Endothelial cell of umbilical vein (primary cell): Measurements from ENCODE around the gene MORC4. TPM values are rescaled to one million over a fixed set of nuclear protein-coding genes. Genes with fewer than 3 reads are reported as not detected.

Experiments used
- BruUV-seq: library from RNA; stranded (reverse); fragments of 400-500 nt; replicated peaks from 2 replicates; lab custom pipeline; 2021; lab: Mats Ljungman, UMichigan
- CTCF ChIA-PET: fragments of 300-600, 350-600 bp; sonication (Branson Sonifier 250); formaldehyde crosslinking; loops from one replicate; lab custom pipeline; 2021; ENCODE audit warnings: antibody characterized with exemption, inconsistent platforms; lab: Charles Lee
- POLR2A ChIA-PET: fragments of 300-600, 350-600 bp; sonication (Branson Sonifier 250); formaldehyde crosslinking; loops from one replicate; lab custom pipeline; 2021; ENCODE audit warnings: antibody characterized with exemption, inconsistent platforms; lab: Charles Lee
- DNase-seq: peaks from one replicate; pipeline ENCODE4 v3.0.0-alpha.2; 2011; ENCODE audit warnings: low read depth, low spot score
- FAIRE-seq: peaks from 2 replicates; lab custom pipeline; 2011; peaks lifted over from hg19 to GRCh38; lab: Jason Lieb, UNC
- H2AFZ ChIP-seq: 2 replicates; pipeline ENCODE4 v1.6.0; 2012; ENCODE audit warnings: low read depth, low read length, control low read depth, inconsistent platforms
- H3K27ac ChIP-seq: 2 replicates; pipeline ENCODE4 v1.5.1; 2011; ENCODE audit warnings: low read depth, mild to moderate bottlenecking, control low read depth, low read length, moderate library complexity; ENCODE audit not compliant: insufficient read depth
- H3K27me3 ChIP-seq, 2 experiments: 2 replicates each; pipeline versions ENCODE4 v1.6.0 to v1.6.1; 2011; ENCODE audit warnings: low read length in 2 of 2, mixed read lengths in 1 of 2; ENCODE audit not compliant: control insufficient read depth in 2 of 2, insufficient read depth in 2 of 2
- H3K36me3 ChIP-seq, 2 experiments: 2 replicates in 1 of 2; 3 replicates in 1 of 2; pipeline ENCODE4 v1.5.1; 2011; ENCODE audit warnings: low read length in 2 of 2, mild to moderate bottlenecking in 1 of 2, moderate library complexity in 1 of 2; ENCODE audit not compliant: control insufficient read depth in 2 of 2, insufficient read depth in 2 of 2; ENCODE audit errors: extremely low read depth in 1 of 2
- H3K4me1 ChIP-seq: 3 replicates; pipeline ENCODE4 v1.5.1; 2011; ENCODE audit warnings: mild to moderate bottlenecking, low read length; ENCODE audit not compliant: control insufficient read depth, insufficient read depth; ENCODE audit errors: extremely low read depth
- H3K4me2 ChIP-seq: 2 replicates; pipeline ENCODE4 v1.6.1; 2011; ENCODE audit warnings: low read length, control low read depth, mixed read lengths; ENCODE audit not compliant: insufficient read depth
- H3K4me3 ChIP-seq, 3 experiments: fragments of 200-600 bp in 1 of 3; sonication (generic), shearing (Covaris generic) in 1 of 3; replicated peaks in 1 of 3; 2 replicates each; pipeline ENCODE4 v1.5.1; 2011 to 2016; ENCODE audit warnings: control low read depth in 3 of 3, low read length in 3 of 3, mild to moderate bottlenecking in 2 of 3, inconsistent platforms in 1 of 3, low read depth in 1 of 3, moderate library complexity in 1 of 3; ENCODE audit not compliant: insufficient read depth in 1 of 3
- H3K79me2 ChIP-seq: 2 replicates; pipeline ENCODE4 v1.6.0; 2012; ENCODE audit warnings: low read length, inconsistent platforms; ENCODE audit not compliant: control insufficient read depth, insufficient read depth
- H3K9ac ChIP-seq: replicated peaks from 2 replicates; pipeline ENCODE3; 2011; ENCODE audit warnings: low read length, control low read depth; ENCODE audit not compliant: insufficient read depth; ENCODE audit errors: extremely low read depth
- H3K9me1 ChIP-seq: replicated peaks from 3 replicates; pipeline ENCODE4 v1.6.0; 2011; ENCODE audit warnings: mild to moderate bottlenecking, low read length; ENCODE audit not compliant: control insufficient read depth, insufficient read depth; ENCODE audit errors: extremely low read depth
- H3K9me3 ChIP-seq: replicated peaks from 2 replicates; pipeline ENCODE4 v1.5.1; 2012; ENCODE audit warnings: low read length, inconsistent platforms; ENCODE audit not compliant: control insufficient read depth, insufficient read depth
- H4K20me1 ChIP-seq: replicated peaks from 2 replicates; pipeline ENCODE3; 2011; ENCODE audit warnings: mild to moderate bottlenecking, low read length; ENCODE audit not compliant: control insufficient read depth, insufficient read depth; ENCODE audit errors: extremely low read depth
- CTCF ChIP-seq, 2 donors: IDR thresholded peaks; 1 replicate in 1 of 2; 2 replicates in 1 of 2; pipeline ENCODE4 v1.5.1; 2011; ENCODE audit warnings: low read length in 2 of 2, mild to moderate bottlenecking in 2 of 2, moderate library complexity in 2 of 2, control low read depth in 1 of 2, inconsistent platforms in 1 of 2, low read depth in 1 of 2; ENCODE audit not compliant: insufficient read depth in 1 of 2; ENCODE audit errors: extremely low read depth in 1 of 2
- EZH2 ChIP-seq: IDR thresholded peaks from 2 replicates; pipeline ENCODE4 v1.6.1; 2012; ENCODE audit warnings: borderline replicate concordance, low read depth, mild to moderate bottlenecking, moderate library complexity, low read length, inconsistent platforms; ENCODE audit not compliant: severe bottlenecking
- FOS ChIP-seq: IDR thresholded peaks from 2 replicates; pipeline ENCODE4 v1.6.1; 2011; ENCODE audit warnings: mild to moderate bottlenecking, low read length, moderate library complexity, borderline replicate concordance; ENCODE audit not compliant: insufficient read depth
- GATA2 ChIP-seq: IDR thresholded peaks from 2 replicates; pipeline ENCODE4 v1.7.0; 2011; ENCODE audit warnings: low read depth, mild to moderate bottlenecking, moderate library complexity, mixed read lengths, low read length; ENCODE audit not compliant: insufficient read length, insufficient read depth
- MAX ChIP-seq: IDR thresholded peaks from 2 replicates; pipeline ENCODE4 v1.6.1; 2011; ENCODE audit not compliant: insufficient read depth, insufficient read length
- MYC ChIP-seq: IDR thresholded peaks from one replicate; pipeline ENCODE4 v1.6.1; 2011; ENCODE audit warnings: mild to moderate bottlenecking, low read depth, low read length
- POLR2A ChIP-seq: IDR thresholded peaks from 2 replicates; pipeline ENCODE4 v1.6.1; 2012; ENCODE audit warnings: low read depth, mild to moderate bottlenecking, control low read depth, low read length
- POLR2AphosphoS5 ChIP-seq: IDR thresholded peaks from 2 replicates; pipeline ENCODE4 v1.6.1; 2012; ENCODE audit warnings: low read depth, mild to moderate bottlenecking, control low read depth, low read length, moderate library complexity; ENCODE audit not compliant: insufficient read depth
- dilution Hi-C: fragments of 300-500 bp; cut with MboI; formaldehyde crosslinking; loops from one replicate; pipeline ENCODE4 v1.15.0; 2019; ENCODE audit warnings: low sequenced_read_pairs; ENCODE audit not compliant: extremely low pct_ligation_motif_present
- intact Hi-C: fragments of 100-400 bp; cut with micrococcal nuclease; formaldehyde crosslinking; loops from one replicate; pipeline ENCODE4 v1.10.0; 2022
- polyA plus RNA-seq, 4 experiments: library from polyadenylated mRNA; depleted of rRNA in 3 of 4; stranded (reverse) in 3 of 4; unstranded in 1 of 4; fragments of >200 nt; gene quantifications; 2 replicates each; pipeline versions ENCODE4 v1.2.1 to v1.2.3, GENCODE V29; 2011 to 2012; ENCODE audit warnings: missing spikeins in 1 of 4
- total RNA-seq: library from RNA; stranded (reverse); gene quantifications from 2 replicates; pipeline ENCODE4 v1.2.3, GENCODE V29; 2021

MORC4 gene
- total and polyA plus RNA-seq, 2 donors (not counting 3 experiments of a cell fraction or from before 2014, with no cell fraction given): 4.3 to 12.0 TPM

- Histone ChIP-seq H3K36me3 (no peaks in the 10 kb centered on the region), H3K4me2 (no peak overlapping the region), H3K27ac (no peak overlapping the region), H3K4me1 (peaks cover 6% of the 10 kb centered on the region), H3K9me1 (no peaks in the 10 kb centered on the region), H3K27me3 (no peaks in the 10 kb centered on the region), H4K20me1 (no peaks in the 10 kb centered on the region), H3K9ac (no peak overlapping the region), H3K9me3 (no peaks in the 10 kb centered on the region), H2AFZ (no peak overlapping the region), H3K4me3 (no peak overlapping the region), H3K79me2 (no peaks in the 10 kb centered on the region)
- DNase-seq: no peak
- TF ChIP-seq CTCF (IDR thresholded peaks at IDR 0.05; ENCODE audit: extremely low read depth in 1 of 2, insufficient read depth in 1 of 2, low read depth in 1 of 2, low read length in 2 of 2): no peak
- TF ChIP-seq GATA2: no peak
- TF ChIP-seq MAX: no peak
- TF ChIP-seq POLR2A: no peak
- POLR2A ChIA-PET: no interaction called here
- no peak for FAIRE-seq
- CTCF ChIA-PET: interaction anchor here (1.0 kb wide), 1 partner anchor 29 kb away, joined by 4 read pairs; no protein-coding TSS in a partner anchor
- intact Hi-C loops (no loop called here), dilution Hi-C loops (no loop called here)
- BruUV-seq: no TSS peak
These were observed 72.3 kb downstream of the MORC4 start for GRCh38 chrX:106927700-106928099.

- intact Hi-C loops (no loop called here), dilution Hi-C loops (no loop called here)
- H3K27me3 ChIP-seq: peaks cover 0 to 5% of the 10 kb centered on the region in 2 experiments
- POLR2A ChIA-PET: no interaction called here
- no peak overlapping the region for H2AFZ ChIP-seq
- H3K9me3 ChIP-seq: no peaks in the 10 kb centered on the region
- no peak overlapping the region for H3K4me3 ChIP-seq
- TF ChIP-seq FOS (no peak), POLR2A (no peak), EZH2 (no peak), POLR2AphosphoS5 (no peak), GATA2 (no peak), MYC (no peak), MAX (no peak), CTCF (IDR thresholded peaks at IDR 0.05; ENCODE audit: extremely low read depth in 1 of 2, insufficient read depth in 1 of 2, low read depth in 1 of 2, low read length in 2 of 2) (no peak)
- no TSS peak for BruUV-seq
- H3K27ac ChIP-seq: no peak overlapping the region
- no peaks in the 10 kb centered on the region for H3K79me2 ChIP-seq
- FAIRE-seq (peak; percentile 4), DNase-seq (no peak)
- H3K9ac ChIP-seq: no peak overlapping the region
- H3K9me1 ChIP-seq: no peaks in the 10 kb centered on the region
- no peaks in the 10 kb centered on the region for H3K36me3 ChIP-seq
- no peaks in the 10 kb centered on the region for H4K20me1 ChIP-seq
- no peaks in the 10 kb centered on the region for H3K4me1 ChIP-seq
- no peak overlapping the region for H3K4me2 ChIP-seq
- CTCF ChIA-PET: no interaction called here
These were observed 73.0 kb downstream of the MORC4 start for GRCh38 chrX:106927023-106927422.
